HUDEP-2 (cell line): ENCODE results near the gene ERC2.

Source experiments
- DNase-seq, 76 experiments: peaks; one replicate each; lab custom pipeline; 2025; ENCODE audit not compliant: unreplicated experiment in 76 of 76; lab: John Stamatoyannopoulos, UW

ERC2 gene

GRCh38 chr3:55617385-55617784, 850.9 kb downstream of the ERC2 start:
- DNase-seq = no peak

GRCh38 chr3:55616803-55617202, 851.5 kb downstream of the ERC2 start:
- DNase-seq = no peak

DNA sequence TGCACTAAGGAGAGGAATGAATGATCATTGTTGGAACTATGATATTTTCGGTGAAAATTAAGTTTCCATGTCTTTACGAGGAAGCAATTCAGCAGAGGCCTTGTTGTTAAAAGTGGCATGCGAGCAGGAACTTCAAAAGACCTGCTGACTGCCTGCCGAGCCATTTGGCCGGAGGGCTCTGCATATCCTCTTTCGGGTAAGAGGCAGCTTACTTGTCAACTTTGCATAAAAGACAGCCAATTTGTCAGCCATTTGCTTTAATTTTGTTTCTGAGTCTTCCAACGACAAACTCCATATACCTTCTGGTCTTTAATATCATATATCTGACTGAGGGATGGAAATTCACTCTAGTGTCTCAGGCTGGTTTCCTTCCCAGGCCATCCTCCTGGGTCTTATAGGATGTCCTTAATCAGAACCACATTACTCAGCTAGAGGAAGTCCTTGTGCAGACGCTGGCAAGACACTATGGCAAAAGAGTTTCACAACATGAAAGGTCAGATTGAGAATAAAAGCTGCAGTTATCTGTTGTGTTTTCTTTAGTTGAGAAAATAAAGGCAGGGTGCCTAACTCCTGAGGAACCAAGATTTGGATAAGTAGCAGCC, 852.5 kb downstream of the ERC2 start:
- no peak for DNase-seq

DNA sequence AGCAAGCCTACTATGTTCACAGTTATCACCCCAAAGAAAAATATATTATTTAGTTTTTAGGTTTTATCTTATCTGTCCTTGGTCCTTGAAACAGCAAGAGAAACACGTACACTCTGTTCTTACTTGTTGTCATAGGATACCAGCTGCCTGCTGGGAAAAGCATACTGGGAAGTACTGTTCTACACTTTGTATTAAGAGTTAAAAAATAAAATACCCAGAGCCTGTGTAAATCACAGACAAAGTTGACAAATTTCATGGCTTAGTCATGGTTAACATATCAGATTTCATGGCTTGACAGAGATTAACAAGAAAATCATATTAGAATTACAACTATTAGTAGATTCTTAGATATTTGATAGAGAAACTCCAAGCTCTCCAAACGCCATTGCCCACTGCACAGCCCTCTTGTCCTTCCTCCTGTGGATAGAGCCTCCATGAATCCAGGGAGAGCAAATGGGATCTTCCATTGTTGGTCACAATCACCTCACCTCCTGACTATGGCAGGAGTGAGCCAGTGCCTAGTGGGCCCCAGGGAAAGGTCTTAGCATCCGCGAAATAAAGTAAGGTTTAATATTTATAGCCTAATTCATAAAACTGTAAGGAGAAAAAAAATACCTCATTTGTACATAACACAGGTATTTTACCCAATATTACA, 853.1 kb downstream of the ERC2 start:
- no peak for DNase-seq

GRCh38 chr3:55611121-55611520, 857.1 kb downstream of the ERC2 start:
- DNase-seq = no peak

DNA sequence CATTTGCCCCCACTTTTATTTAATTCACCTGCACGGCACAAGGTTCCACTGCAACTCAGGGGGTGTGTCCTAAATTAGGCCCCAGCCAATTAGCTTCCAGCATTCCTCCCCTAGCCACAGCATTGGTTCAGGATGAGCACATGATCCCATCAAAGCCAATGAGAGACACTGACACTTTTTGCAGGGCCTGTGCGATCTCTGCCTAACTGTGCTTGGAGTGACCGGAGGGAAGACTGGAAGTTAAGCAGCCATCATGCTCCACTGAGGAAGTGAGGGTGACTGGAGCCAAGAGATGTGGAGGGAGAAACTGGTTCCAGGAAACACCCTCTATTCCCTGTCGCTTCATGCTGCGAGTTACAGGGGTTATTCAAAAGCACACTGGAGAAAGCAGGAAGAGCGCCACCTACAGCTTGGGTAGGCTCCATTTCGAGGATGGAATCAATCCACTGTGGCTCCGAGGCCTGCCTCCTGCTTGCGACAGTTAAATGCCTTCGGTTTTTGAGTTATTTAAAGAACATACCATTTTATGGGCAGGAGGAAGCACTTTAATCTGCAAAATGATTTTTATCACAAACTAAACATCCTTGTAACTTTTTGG, 858.9 kb downstream of the ERC2 start:
- DNase-seq = no peak

GRCh38 chr3:55608301-55608937, 859.8 kb downstream of the ERC2 start:
- no peak for DNase-seq

- DNase-seq = no peak
These were observed 860.4 kb downstream of the ERC2 start for GRCh38 chr3:55607844-55608243.

DNA sequence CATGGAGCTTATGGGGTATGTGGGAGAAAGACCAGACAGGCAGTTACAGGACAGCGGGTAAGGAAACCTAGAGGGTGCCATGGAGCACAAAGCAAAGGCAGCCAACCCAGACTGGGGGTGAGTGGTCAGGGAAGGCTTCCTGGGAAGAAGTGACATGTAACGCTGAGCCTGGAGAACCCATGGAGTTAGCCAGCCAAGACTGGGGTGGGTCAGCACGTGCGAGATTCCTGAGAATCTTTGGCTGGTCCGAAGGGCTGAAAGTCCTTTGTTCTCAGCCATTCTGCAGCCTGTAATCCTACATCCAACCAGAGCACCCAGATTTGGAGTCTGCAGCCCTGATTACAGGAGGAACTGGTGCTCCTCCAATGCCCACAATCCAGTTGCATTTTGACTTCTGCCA, 861.1 kb downstream of the ERC2 start:
- DNase-seq = no peak

GRCh38 chr3:55605443-55606236, 862.6 kb downstream of the ERC2 start:
- DNase-seq = no peak

- DNase-seq = no peak
These were observed 863.4 kb downstream of the ERC2 start for GRCh38 chr3:55604846-55605245.

DNA sequence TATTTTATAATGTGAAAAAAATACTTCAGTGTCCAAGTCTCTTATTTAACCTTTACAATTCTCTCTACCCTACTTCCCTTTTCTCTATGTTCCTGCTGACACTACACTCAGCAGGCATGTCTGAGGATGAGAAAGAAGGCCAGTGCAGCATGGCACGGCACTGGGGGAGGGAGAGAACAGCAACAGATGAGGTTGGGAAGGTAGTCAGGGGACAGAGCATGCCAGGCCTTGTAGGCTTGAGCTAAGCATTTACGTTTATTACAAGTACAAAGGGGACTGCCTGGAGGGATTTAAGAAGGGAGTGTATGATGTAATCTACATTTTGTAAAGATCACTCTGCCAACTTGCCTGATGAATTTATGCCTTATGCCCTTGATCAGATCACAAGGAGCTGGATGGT, 863.9 kb downstream of the ERC2 start:
- no peak for DNase-seq

GRCh38 chr3:55601366-55602080, 866.7 kb downstream of the ERC2 start:
- DNase-seq = no peak

DNA sequence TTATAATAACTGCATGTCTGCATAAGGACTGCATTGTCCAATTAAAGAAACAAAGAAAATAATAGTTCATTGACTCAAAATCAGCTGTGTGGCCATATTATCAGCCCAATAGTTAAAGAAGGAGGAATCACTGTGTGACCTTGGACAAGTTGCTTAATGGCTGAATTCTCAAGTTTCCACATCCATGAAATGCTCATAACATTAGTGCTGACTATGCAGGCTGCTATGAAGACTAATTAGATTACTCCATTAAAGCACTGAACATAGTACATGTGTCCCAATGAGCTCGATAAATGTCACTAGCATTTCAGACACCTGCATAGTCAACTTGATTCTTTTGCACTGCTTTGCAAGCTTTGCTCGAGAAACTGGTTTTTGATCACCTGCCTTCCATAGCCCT, 870.0 kb downstream of the ERC2 start:
- DNase-seq = no peak

DNA sequence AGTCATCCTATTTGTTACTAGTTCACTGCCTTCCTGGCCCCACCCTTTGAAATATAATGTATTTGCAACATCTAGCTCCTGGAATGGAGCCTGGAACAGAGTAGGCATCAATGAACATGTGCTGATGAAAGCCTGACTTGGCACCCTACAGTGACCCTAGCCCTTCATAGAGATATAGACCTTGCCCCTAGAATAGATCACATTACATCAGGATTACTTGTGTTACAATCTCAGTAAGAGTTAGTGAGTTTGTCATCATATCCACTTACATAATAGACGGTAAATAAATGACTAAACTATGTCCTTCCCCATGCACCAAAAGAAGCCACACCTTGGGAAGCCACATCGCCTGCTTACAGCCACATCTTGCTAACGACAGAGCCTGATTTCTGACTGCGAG, 870.6 kb downstream of the ERC2 start:
- DNase-seq = no peak

- no peak for DNase-seq
These were observed 872.1 kb downstream of the ERC2 start for GRCh38 chr3:55596212-55596611.

DNA sequence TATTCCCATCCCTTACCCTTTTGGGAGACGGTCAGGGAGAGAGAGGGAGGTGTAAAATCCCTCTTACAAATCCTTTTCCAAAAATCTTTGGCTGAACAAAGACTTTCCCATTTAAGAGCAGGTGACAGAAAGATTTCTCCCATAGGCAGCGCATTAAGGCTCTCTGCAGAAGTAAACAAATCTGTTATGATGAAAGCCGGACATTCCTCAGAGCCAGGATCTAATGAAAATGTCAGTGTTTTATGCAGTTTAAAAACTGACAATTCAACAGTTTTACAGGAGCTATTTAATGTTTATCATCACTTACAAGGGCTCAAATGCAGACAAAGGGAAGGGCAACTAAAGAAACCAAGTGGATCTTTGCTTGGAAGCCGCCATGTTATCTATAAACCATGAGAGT, 872.8 kb downstream of the ERC2 start:
- DNase-seq = no peak

- no peak for DNase-seq
These were observed 875.7 kb downstream of the ERC2 start for GRCh38 chr3:55592572-55592971.

DNA sequence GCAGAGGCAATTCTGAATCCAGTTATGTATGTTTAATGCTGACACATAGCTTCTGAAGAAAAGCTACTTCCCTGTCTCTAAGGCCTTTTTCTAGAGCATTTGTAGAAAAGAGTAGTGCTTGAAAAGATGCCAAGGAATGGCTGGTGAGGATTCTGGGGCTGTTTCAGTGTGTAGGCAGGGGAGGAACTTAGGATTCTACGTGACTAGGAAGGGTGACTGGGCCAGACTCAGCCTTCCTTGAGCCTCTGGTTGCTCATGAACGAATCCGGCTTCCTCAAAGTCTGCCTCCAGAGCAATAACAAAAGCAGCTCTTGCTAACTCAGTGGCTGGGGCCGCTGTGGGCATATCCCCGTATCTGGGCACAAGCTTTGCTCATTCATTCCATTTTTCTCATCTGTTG, 876.4 kb downstream of the ERC2 start:
- DNase-seq = no peak

- DNase-seq = no peak
These were observed 880.0 kb downstream of the ERC2 start for GRCh38 chr3:55588146-55588765.
